AG10803 (cell line): ENCODE measurements around the gene PARD3.

ENCODE experiments used
- DNase-seq: peaks from one replicate; pipeline ENCODE4 v3.0.0; 2010; ENCODE audit warnings: low read depth
- H3K4me3 ChIP-seq: 2 replicates; pipeline ENCODE4 v1.5.1; 2011; ENCODE audit warnings: mild to moderate bottlenecking, low read length, control low read depth
- TF ChIP-seq, protein P1 (sequence below): conservative IDR thresholded peaks from 2 replicates; pipeline ENCODE4 v1.5.1; 2011; ENCODE audit warnings: mild to moderate bottlenecking, low read length, control low read depth, inconsistent platforms

PARD3 gene

DNA sequence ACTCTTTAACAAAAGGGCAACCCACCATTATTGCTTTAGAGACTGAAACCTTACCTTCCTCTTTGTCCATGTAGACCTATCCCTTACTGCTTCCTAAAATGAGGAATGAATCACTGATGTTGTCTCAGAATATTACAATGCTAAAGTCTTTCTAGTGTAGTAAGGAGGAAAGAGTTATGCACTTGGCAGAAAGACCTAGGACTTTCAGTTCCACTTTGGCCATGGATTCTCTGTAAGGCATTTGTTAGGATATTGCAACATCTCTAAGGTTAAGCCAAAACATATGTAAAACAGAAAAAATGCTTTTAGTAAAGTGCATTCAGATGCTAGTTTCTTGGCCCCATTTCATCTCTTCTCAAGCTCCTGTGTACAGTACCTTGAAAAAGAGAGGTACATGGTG, 230.9 kb downstream of the PARD3 start:
- TF ChIP-seq, protein P1, sequence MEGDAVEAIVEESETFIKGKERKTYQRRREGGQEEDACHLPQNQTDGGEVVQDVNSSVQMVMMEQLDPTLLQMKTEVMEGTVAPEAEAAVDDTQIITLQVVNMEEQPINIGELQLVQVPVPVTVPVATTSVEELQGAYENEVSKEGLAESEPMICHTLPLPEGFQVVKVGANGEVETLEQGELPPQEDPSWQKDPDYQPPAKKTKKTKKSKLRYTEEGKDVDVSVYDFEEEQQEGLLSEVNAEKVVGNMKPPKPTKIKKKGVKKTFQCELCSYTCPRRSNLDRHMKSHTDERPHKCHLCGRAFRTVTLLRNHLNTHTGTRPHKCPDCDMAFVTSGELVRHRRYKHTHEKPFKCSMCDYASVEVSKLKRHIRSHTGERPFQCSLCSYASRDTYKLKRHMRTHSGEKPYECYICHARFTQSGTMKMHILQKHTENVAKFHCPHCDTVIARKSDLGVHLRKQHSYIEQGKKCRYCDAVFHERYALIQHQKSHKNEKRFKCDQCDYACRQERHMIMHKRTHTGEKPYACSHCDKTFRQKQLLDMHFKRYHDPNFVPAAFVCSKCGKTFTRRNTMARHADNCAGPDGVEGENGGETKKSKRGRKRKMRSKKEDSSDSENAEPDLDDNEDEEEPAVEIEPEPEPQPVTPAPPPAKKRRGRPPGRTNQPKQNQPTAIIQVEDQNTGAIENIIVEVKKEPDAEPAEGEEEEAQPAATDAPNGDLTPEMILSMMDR, result no peak
- peak; percentile 94 for DNase-seq
- no peak overlapping the region for H3K4me3 ChIP-seq

DNA sequence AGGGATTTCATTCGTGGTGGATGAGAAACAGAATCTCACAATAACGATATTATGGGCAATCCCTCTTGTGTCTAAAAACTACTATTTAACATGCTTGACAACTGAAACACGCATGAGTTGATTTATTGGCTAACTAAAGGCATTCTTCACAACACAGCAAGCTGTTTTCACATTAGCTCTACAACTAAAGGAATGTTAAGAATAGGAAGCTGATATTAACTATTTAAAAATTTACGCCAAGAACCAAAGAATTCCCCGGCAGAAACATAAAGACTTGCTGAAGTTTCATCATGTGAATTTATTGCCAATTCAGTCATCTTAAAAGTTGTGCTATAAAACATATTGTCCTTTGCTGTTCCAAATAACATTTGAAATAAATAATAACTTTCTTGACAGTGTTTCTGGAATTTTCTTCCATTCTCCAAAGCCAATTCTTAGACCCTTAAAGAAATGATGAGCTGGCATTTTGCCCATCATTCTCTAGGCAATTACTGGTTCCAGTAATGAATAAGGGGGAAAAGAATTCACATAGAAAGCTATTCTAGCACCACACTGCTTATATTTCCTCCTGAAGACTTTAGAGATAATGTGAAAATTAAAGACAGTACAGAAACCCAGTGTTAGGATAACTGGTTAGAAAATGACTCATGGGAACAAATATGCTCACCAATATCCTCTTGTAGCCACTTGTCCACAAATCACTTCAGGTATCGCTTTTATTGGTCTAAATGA, 233.1 kb downstream of the PARD3 start:
- TF ChIP-seq, protein P1, result no peak
- DNase-seq, result peak; percentile 91
- H3K4me3 ChIP-seq, result peak overlapping the region; percentile 0; the same call in 1 of the 2 replicates

DNA sequence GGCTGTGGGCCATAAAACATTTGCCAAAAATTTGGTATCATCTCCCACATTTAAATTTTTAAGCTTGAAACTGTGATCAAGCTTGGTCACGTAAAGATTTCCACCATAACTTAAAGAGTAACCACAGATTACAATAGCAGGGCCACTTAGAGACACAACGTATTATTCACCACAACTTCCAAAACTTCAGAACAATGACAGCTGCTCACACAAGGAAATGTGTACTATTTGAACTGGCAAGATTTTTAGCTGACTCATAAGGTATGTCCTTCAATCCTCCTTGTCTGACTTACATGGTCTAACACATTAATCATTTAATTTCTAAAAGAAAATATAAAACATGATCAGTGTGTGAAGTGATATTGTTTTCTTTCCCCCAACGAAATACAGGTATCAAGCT, 234.5 kb downstream of the PARD3 start:
- no peak overlapping the region for H3K4me3 ChIP-seq
- peak; percentile 55 for DNase-seq
- TF ChIP-seq, protein P1, result no peak

DNA sequence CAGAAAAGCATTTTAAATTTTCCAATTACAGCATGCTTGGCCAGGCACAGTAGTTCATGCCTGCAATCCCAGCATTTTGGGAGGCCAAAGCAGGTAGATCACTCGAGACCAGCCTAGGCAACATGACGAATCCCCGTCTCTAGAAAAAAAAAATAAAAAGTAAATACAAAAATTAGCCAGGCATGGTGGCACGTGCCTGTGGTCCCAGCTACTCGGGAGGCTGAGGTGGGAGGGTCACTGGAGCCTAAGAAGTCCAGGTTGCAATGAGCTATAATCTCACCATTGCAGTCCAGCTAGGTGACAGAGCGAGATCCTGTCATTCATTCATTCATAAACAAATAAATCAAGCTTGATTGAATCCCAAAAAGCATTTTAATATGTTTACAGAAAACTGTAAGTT, 234.9 kb downstream of the PARD3 start:
- H3K4me3 ChIP-seq, result no peak overlapping the region
- TF ChIP-seq, protein P1, result no peak
- no peak for DNase-seq

DNA sequence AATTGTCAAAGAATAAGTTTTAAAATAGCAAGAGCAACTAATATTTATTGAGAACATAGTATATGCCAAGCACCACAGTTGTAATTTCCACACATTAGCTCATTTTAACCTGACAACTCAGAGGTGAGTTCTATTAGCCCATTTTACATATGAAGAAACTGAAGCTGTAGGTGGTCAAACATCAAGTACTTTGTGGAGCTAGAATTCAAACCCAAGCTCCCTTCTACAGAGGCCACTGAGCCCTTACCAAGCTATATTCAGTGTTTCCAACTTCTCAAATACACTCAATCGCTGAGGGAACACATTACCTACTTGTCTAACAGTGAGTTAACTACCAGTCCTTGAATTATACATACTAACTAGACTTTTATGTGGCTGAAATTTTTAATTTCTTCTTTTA, 236.6 kb downstream of the PARD3 start:
- DNase-seq, result no peak
- TF ChIP-seq, protein P1, result no peak
- no peak overlapping the region for H3K4me3 ChIP-seq

DNA sequence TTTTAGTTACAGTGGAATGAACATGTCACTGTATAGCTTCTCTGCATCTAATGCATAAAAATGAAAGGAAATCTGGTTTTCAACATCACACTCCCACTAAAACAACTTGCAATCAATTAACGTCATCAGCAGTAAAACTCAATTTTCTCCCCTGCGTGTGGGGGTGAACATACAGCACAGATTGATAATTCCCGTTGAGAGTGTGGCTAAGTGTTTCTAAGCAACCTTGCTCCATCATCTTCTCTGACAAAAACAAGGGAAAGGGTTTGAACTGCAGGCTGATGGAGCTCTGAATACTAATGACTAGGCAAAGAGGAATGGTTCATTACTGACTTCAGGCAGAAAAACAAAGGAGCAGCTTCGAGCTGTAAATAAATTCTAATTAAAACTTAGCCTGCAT, 238.3 kb downstream of the PARD3 start:
- no peak overlapping the region for H3K4me3 ChIP-seq

DNA sequence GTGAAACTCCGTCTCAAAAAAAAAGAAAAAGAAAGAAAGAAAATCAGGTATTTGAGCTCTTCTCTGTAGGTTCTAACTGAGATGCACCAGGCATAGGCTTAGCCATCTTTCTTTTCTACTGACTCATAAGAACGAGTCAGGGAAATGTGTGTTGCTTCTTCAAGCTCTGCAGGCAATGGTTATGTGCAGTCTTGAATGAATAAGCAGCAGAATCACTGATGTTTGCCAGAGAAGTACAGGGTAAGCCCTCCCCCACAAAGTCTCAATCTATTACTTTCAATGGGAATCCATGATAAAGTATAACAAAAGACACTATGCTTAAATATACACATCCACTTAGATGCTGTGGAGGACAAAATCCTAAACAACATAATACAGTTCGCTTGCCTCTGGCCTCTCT, 239.2 kb downstream of the PARD3 start:
- peak; percentile 28 for DNase-seq
- TF ChIP-seq, protein P1, result no peak
- no peak overlapping the region for H3K4me3 ChIP-seq

More for the DNA sequence above, 238.3 kb downstream of the PARD3 start:
- DNase-seq, result no peak
- TF ChIP-seq, protein P1, result no peak
